Lower lobe of right lung (tissue), 2 donors: ENCODE data around the gene HOMER3. TPM values are rescaled to one million over a fixed set of nuclear protein-coding genes. Genes with fewer than 3 reads are reported as not detected.
"Not testable (repeated sequence)": the region's sequence is repeated elsewhere in the genome, so short reads cannot be mapped to it uniquely, and the experiment has no call there.

Experiments
- ATAC-seq, 2 donors: fragments of 200-7000 bp; cut with Tn5 transposase; one replicate each; pipeline ENCODE4 v1.9.1; 2020 to 2022; ENCODE audit warnings: mild to moderate bottlenecking in 2 of 2, moderate library complexity in 2 of 2
- DNase-seq: peaks from one replicate; pipeline ENCODE4 v3.0.0-alpha.2; 2020
- H3K27ac ChIP-seq: fragments of 200-600 bp; one replicate; pipeline ENCODE4 v1.8.0; 2022
- H3K27me3 ChIP-seq: fragments of 200-600 bp; one replicate; pipeline ENCODE4 v1.8.0; 2022; ENCODE audit warnings: low read depth
- H3K36me3 ChIP-seq: fragments of 200-600 bp; one replicate; pipeline ENCODE4 v1.8.0; 2022; ENCODE audit warnings: mild to moderate bottlenecking
- H3K4me1 ChIP-seq: fragments of 200-600 bp; one replicate; pipeline ENCODE4 v1.8.0; 2022
- H3K4me3 ChIP-seq: fragments of 200-600 bp; one replicate; pipeline ENCODE4 v1.8.0; 2022; ENCODE audit warnings: mild to moderate bottlenecking
- H3K9me3 ChIP-seq: fragments of 200-600 bp; one replicate; pipeline ENCODE4 v1.8.0; 2022
- CTCF ChIP-seq: fragments of 200-600 bp; IDR thresholded peaks from one replicate; pipeline ENCODE4 v1.8.0; 2022; ENCODE audit warnings: antibody characterized with exemption, mild to moderate bottlenecking
- intact Hi-C: fragments of 100-400 bp; cut with DNase I; formaldehyde crosslinking; loops from one replicate; pipeline ENCODE4 v1.11.0; 2022
- total RNA-seq: library from RNA; stranded (reverse); fragmentation: NEBNext Ultra II Directional; extraction: Animal tissue kit (Norgen Biotek cat#: 25700); gene quantifications from one replicate; pipeline ENCODE4 v1.2.1, GENCODE V29; 2021
- donor health status: DM: no; HTN: yes; CAD: no; lungs with severe emphysema.

HOMER3 gene
- total RNA-seq, 1 donor from 2014 or later = 20.5 TPM

DNA sequence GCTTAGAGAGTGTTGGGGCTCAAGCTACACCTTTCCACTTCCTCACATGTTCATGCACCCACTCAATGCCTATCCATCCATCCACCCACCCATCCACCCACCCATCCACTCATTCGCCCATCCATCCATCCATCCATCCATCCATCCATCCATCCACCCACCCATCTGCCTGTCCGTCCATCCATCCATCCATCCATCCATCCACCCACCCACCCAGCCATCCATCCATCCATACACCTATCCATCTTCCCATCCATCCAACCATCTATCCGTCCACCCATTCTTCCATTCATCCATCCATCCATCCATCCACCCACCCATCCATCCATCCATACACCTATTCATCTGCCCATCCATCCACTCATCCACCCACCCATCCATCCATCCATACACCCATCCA is 13.1 kb upstream of the HOMER3 start:
- no peaks in the 10 kb centered on the region for H3K9me3 ChIP-seq
- H3K4me1 ChIP-seq = no peaks in the 10 kb centered on the region
- no peaks in the 10 kb centered on the region for H3K36me3 ChIP-seq
- H3K27ac ChIP-seq = no peak overlapping the region
- no peak for TF ChIP-seq CTCF
- no peaks in the 10 kb centered on the region for H3K27me3 ChIP-seq
- H3K4me3 ChIP-seq = no peak overlapping the region
- ATAC-seq (no peak), DNase-seq (no peak)
- intact Hi-C loops = no loop called here

DNA sequence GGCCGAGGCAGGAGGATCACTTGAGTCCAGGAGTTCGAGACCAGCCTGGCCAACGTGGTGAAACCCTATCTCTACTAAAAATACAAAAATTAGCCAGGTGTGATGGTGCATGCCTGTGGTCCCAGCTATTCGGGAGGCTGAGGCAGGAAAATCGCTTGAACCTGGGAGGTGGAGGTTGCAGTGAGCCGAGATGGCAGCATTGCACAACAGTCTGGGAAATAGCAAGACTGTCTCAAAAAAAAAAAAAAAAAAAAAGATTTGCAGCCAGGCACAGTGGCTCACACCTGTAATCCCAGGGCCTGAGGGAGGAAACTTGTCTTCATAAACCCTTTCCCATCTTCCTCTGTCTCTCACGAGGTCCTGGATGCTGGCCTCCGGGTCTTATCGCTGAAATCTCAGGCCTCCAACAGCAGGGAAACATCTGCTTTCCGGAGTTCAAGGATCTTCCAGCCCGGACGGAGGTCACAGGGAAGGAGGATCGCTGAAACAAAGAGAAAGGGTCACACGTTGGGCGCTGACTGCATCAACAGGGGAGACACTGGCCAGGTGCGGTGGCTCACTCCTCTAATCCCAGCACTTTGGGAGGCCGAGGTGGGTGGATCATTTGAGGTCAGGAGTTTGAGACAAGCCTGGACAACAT is 11.5 kb upstream of the HOMER3 start:
- ATAC-seq, H3K27ac ChIP-seq, H3K9me3 ChIP-seq, H3K36me3 ChIP-seq, DNase-seq, H3K4me3 ChIP-seq, intact Hi-C loops, H3K4me1 ChIP-seq, H3K27me3 ChIP-seq: not testable (repeated sequence)

DNA sequence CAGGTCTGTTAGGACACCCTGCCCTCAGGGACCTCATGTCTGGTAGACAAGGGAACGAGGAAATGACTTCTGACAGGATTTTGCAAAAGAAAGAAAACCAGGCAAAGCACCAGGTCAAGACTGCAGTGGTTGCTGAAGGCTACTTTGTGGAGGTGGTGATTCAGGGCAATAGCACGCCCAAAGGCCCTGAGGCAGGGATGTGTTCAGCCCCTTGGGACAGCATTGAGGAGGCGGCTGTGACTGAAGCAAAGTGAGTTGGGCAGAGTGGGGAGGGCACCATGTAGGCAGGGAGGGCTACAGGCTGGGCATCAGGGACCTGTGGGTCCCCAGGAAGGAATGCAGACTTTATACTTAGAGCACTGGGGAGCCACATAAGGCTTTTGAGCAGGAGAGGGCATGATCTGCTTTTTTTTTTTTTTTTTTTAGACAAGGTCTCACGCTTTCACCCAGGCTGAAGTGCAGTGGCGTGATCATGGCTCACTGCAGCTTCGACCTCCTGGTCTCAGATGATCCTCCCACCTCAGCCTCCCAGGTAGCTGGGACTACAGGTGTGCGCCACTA is 10.8 kb upstream of the HOMER3 start:
- intact Hi-C loops = no loop called here
- DNase-seq = no peak
- no peaks in the 10 kb centered on the region for H3K36me3 ChIP-seq
- H3K9me3 ChIP-seq = no peaks in the 10 kb centered on the region
- no peaks in the 10 kb centered on the region for H3K27me3 ChIP-seq
- H3K4me3 ChIP-seq = no peak overlapping the region
- TF ChIP-seq CTCF = no peak
- no peaks in the 10 kb centered on the region for H3K4me1 ChIP-seq
- no peak overlapping the region for H3K27ac ChIP-seq
- no peak for ATAC-seq

DNA sequence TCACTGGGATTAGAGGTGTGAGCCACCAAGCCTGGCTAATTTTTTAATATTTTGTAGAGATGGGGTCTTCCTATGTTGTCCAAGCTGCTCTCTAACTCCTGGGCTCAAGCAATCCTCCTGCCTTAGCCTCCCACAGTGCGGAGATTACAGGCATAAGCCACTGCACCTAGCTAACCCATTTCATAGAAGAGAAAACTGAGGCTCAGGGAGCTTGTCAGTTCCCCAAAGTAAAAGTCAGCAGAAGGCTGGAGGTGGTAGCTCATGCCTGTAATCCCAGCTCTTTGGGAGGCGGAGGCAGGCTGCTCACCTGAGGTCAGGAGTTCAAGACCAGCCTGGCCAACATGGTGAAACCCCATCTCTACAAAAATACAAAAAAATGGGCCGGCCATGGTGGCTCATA is 8.8 kb upstream of the HOMER3 start:
- H3K4me3 ChIP-seq = no peak overlapping the region
- DNase-seq = no peak
- H3K36me3 ChIP-seq = no peaks in the 10 kb centered on the region
- H3K27me3 ChIP-seq = no peaks in the 10 kb centered on the region
- no peaks in the 10 kb centered on the region for H3K9me3 ChIP-seq
- intact Hi-C loops = no loop called here
- no peak for TF ChIP-seq CTCF
- ATAC-seq = no peak
- H3K4me1 ChIP-seq = no peaks in the 10 kb centered on the region
- no peak overlapping the region for H3K27ac ChIP-seq

DNA sequence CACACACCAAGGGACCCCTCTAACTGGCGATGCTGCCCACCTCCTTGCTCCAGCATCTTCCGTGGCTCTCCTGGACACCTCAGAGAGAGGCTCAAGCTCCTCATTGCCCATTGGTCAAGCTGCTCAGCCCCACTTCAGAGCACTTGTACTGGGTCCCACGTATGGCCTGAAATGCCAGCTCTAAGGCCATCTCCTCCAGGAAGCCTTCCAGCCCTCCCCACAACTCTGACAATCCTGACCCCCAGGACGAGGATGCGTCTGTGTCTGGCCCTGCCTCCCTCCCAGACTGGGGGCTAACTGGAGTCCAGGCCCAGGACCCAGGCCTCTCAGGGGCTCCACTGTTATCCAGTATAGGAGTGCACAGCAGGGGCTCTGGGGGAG is 7.9 kb upstream of the HOMER3 start:
- no peaks in the 10 kb centered on the region for H3K9me3 ChIP-seq
- no peaks in the 10 kb centered on the region for H3K27me3 ChIP-seq
- intact Hi-C loops = no loop called here
- H3K4me1 ChIP-seq = no peaks in the 10 kb centered on the region
- no peak overlapping the region for H3K27ac ChIP-seq
- no peaks in the 10 kb centered on the region for H3K36me3 ChIP-seq
- ATAC-seq = no peak
- no peak overlapping the region for H3K4me3 ChIP-seq
- DNase-seq = no peak
- TF ChIP-seq CTCF = no peak

DNA sequence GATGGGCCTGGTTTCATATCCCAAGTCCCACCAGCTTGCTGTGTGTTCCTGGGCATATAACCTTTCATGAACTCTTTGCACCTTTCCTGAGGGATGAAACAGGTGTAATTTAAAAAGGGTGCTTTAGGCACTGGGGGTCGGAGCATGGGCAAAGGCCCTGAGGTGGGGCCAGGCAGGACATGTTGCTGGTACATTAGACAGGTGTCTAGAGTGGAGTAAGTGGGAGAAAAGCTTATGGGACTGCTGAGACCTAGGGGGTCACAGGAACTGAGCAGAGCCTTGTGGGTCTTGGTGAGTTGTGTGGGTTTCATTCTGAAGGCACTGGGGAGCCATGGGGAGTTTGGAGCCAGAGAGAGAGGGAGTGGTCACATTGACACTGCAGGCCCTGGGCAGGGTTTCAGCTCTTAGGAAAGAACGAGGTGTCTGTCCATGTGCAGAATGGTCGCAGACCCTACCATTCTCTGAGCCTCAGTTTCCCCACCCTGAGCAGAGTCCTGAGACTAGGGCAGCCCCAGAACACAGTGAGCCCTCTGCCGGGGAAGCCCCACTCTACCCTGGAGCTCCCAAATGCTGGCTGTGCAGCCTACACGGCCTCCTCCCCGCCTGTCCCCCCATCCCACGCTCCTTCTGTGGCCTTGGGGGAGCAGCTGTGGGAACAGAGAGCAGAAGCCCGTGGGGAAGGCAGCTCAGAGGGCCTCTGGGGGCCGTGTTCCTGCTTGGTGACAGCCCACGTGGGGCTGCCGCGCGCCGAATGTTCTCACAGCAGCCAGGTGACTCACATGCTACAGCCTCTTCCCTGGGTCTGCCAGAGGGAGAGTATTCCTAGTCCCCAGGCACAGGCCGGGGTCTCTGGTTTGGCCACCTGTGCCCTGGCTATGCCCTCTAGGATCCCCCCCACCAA is 7.3 kb upstream of the HOMER3 start:
- Histone ChIP-seq H3K4me1 (no peaks in the 10 kb centered on the region), H3K4me3 (no peak overlapping the region), H3K27ac (no peak overlapping the region), H3K36me3 (no peaks in the 10 kb centered on the region), H3K27me3 (no peaks in the 10 kb centered on the region), H3K9me3 (no peaks in the 10 kb centered on the region)
- intact Hi-C loops = no loop called here
- no peak for TF ChIP-seq CTCF
- DNase-seq (no peak), ATAC-seq (no peak)
